GM19240 (cell line): Measurements from ENCODE around the gene BORCS6.
A peak's percentile ranks its signal among the peaks of the same experiment; 100 is the strongest.
"Not testable (repeated sequence)": the region's sequence is repeated elsewhere in the genome, so short reads cannot be mapped to it uniquely, and the experiment has no call there.

ENCODE experiments used
- DNase-seq: peaks from one replicate; pipeline ENCODE4 v3.0.0; 2011; ENCODE audit warnings: low spot score; ENCODE audit not compliant: insufficient read length

The BORCS6 gene

DNA sequence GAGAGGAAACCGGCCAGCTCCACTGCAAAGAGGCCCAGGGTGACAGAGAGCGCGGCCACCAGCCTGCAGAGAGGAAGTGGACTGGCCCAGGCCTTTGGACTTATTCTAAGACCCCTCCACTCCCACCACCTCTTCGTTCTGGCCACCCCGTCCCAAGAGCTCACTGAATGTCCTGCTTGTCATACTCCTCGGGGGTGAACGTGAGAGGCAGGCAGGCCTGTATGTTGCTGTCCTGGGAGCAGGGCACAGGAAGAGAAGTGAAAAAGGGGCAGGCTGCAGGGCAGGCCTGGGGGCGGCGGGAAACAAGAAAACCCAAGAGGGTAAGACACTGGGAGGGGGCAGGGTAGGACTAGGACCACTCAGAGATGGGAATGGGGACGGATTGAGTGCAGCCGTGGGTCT, 14.2 kb downstream of the BORCS6 start:
- no peak for DNase-seq

DNA sequence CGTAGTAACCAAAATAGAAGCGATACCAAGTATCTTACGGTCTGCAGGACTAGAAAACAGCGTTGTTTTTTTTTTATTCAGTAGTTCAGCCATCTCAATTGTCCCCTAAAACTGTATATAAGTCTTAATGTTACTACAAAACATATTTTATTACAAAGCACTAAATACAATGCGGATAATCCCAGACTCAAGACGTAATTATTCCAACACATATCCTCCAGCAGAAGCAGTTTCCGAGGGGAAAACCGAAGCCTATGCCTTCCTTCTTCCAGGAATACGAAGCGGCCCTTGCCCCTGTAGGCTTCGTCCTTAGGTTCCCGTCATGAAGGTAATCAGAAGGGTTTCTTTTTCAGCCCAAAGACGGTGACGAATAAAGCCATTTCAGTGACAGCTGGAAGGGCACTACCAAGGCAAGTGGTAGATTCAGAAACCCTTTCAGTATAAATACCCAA, 16.1 kb downstream of the BORCS6 start:
- no peak for DNase-seq

DNA sequence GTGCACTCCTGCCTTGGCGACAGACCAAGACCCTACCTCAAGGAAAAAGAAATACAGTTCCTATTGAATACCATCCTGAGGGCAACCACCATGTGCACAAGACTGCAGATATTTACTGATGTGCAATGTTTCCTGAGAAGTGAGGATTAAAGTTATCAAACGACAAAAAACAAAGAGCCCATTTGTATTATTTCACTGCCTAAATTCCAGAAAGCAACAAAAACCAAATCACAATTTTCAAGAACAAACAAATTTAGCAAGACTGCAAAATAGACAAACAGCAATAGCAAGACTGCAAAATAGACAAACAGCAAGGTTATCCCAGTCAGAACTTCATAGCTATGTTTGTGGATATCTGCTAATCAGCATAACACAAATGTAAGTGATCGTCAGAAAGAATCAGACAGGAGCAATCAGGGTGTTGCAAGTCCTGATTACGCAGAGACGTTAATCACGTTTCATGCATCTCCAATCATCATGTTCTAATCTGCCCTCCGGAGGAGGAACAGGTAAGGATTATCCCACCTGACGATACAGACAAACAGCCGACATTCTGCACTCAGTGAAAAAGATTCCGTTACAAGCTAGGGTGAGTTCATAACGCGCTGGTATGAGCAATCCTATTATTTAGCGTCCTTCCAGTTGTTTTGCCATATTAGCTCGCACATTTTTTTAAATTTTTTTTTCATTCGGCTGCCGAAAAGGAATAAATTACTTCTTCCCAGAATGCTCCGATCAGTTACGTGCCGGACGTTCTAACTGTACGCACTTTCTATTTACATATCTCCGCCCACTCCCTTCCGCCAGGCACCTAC, 16.7 kb downstream of the BORCS6 start:
- no peak for DNase-seq

DNA sequence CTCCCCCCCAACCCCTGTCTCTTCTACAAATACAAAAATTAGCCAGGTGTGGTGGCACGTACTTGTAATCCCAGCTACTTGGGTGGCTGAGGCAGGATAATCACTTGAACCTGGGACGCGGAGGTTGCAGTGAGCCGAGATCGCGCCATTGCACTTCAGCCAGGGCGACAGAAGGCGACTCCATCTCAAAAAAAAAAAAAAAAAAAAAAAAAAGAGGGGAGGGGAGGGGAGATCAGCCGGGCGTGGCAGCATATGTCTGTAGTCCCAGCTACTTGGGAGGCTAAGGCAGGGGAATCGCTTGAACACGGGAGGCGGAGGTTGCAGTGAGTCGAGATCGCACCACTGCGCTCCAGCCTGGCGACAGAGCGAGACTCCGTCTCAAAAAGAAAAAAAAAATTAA, 19.8 kb downstream of the BORCS6 start:
- DNase-seq, result not testable (repeated sequence)

DNA sequence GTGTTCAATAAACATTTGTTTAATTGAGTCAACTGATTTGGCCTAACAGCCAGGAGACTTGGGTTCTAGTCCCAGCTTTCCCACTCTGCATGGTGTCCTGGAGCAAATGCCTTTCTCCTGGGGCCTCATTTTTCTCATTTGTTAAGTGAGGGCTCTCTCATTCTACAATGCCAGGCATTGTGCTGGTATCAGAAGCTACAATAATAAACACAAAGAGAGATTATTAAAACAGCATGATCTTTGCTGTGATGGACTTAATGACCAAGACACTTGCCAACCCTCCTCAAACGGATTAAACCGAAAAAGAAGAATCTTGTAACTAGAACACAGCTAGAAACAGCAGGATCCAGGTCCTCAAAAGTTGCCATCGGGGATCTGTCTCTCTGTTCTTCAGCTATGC, 22.5 kb downstream of the BORCS6 start:
- DNase-seq, result no peak

DNA sequence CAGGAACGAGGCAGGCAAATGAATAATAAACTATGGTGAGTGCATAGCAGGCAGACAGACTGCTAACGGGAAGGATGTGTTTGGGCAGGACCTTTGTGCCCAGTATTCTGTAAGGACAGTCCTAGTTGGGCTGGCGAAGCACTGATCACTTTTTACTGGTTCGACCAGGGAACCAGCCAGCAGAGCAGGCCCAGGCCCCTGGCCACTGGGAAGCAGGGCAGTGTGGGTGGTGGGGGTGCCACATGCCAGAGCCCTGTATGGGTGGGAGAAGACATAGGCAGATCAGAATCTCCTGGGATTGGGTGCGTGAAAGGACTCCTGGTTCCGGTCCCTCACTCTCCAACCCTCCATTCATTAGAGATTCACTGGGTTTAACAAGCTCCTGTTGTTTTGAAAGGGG, 23.2 kb downstream of the BORCS6 start:
- no peak for DNase-seq

DNA sequence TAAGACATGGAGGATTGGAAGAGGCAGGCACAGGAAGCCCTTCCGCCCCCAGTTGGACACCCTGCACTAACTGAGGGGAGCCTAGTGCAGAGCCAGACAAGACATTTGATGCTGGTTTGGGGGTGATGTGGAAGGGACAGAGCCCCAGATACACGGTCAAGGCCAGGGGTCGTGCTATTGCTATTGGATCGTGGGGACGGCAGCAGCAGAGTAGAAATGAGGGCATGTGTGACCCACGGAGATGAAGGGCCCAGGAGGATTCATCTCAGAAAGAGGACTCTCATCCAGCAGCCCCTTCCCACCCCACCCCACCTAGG, 25.2 kb downstream of the BORCS6 start:
- no peak for DNase-seq

DNA sequence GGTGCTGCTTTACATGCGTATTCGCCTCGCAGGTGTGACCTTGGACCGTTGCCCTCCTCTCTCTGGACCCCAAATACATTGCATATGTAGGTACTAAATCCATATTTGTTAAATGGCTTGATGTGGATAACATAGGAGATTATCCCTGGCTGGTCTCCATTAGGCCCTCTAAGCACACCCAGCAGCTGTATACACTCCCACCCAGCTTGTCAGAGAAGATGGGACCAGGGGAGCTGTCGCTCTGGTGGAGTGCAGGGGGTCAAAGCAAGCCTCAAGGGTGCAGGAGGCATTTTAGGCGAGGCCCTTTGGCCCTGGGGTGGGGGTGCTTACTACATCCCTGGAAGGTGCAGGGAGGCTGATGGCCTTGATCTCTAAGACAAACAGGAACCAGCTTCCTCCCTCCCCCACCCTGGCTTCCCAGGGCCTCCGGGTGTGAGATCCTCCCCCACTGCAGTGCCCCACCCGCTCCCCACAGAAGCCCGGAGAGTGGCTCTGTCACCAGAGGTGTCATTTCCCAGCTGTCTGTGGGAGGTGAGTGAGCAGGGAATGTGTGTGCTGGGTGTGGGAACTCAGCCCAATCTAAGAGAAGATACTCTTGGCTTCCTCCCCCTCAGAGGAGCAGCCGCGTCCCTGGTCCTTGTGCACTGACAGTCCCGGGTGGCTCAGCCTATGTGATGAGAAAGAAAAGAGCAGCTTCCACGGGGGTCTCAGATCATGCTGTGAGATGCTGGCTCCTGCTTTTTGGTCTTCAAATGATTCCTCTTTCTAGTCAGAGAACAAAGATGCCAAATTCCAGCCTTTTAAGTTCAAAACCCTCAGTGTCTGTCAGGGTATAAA, 25.8 kb downstream of the BORCS6 start:
- no peak for DNase-seq

DNA sequence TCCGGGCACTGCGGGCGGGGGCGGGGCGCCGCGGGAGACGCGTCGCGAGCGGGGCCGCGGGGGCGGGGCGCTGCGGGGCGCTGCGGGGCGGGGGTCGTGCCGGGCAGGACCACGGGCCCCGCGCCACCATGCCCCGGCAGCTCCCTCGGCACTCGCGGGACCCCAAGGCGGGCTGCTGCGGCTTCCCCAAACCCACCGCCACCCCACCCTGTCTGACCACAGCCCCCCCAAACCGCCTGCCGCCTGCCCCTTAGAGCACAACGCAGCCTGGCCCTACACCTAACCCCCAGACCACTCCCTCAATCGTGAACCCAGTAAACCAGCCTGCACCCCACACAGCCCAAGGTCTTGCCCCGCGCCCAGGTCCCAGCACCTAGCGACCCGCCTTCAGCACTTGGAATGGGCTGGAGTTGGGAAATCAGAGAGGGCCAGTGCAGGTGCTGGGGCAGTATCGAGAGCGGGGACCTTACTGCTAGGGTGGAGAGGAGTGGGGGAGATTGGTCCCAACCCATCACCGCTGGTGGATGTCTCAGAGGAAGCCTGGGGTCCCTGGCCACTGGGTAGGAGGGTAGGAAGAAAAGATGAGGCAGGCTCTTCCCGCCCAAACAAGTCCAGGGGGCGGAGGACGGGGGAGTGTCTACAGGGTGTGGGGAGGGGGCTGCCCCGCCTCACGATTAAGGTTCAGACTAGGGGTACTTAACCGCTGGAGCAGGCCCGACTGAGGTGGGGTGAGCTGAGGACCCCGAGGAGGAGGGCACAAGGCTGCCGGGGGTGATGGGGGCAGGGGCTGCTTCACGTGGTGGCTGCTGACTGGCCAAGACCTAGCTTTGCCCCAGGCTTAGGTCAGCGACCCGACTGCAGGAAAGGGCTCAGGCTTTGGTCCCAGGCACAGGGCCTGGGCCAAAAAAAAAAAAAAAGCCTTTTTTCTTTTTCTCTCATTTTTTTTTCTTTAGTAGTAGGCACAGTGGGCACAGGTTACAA, 26.7 kb downstream of the BORCS6 start:
- no peak for DNase-seq

DNA sequence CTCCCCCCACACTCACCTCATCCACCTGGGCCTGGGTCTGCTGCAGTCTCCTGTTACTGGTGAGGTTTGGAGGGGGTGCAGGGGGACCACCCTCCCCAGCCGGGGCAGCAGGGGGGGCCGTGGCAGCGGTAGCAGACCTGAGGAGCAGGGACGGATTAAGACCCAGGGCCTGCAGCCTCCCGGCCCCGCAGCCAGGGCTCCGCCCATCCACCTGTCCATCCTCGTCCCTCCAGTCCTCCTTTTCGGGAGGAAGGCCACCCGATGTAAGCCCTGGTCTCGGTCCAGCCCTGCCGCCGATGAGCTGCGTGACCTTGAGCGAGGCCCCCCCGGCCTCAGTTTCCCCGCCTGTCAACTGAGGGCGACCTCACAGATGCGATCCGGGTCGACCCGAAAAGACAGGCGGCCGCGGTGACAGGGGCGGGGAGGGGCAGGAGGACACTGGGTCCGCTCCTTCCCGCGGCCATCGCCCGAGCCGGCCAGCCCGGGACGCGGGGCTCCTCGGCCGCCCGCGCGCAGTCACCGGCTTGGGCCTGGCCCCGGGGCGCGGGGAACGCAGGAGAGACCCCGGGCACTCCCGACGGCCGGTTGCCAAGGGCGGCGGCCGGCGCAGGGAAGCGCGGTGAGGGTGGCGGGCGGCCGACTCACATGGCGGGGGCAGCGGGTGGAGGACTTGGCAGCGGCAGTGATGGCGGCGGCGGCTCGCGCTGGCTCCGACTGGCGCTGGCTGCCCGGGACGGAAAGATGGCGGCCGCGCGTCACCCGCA, 27.6 kb downstream of the BORCS6 start, which contains the start of gene VAMP2:
Gene VAMP2 (minus strand): TSS at position 716 of the 764 bp plus-strand sequence. CDS start 69 bp downstream, at position 647.
- DNase-seq, result no peak

DNA sequence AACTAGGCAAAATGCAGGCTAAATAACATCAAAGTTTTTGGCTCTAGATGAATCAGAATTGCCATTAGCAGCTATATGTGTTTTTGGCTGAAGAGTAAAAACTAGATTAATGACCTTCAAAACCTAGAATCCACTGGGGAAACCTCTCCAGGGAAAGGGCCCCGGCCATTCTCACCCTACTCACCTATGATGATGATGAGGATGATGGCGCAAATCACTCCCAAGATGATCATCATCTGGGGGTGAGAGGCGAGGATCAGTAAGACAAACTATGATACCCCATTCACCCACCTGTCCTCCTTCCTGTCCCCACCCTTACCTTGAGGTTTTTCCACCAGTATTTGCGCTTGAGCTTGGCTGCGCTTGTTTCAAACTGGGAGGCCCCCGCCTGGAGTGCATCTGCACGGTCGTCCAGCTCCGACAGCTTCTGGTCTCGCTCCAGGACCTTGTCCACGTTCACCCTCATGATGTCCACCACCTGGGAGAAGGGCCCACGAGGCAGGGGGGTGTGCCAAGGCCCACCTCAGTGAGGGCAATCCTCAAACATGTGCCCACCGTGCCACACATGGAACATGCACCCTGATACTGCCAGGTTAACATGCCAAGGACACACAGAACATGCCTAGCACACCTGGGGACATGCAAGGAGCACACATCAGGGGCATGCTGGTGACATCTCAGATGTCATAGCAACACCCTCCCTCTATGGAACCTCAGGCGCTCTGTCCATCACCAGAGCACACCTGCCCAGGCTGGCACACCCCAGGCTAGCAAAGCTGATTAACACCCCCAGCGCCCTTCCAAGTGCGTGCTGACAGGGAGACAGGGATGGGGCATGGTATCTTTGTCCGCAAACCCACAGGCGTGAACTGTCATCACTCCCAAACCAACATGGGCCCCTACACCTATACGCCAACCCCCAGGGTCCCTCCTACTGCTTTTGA, 28.4 kb downstream of the BORCS6 start:
- DNase-seq, result no peak

DNA sequence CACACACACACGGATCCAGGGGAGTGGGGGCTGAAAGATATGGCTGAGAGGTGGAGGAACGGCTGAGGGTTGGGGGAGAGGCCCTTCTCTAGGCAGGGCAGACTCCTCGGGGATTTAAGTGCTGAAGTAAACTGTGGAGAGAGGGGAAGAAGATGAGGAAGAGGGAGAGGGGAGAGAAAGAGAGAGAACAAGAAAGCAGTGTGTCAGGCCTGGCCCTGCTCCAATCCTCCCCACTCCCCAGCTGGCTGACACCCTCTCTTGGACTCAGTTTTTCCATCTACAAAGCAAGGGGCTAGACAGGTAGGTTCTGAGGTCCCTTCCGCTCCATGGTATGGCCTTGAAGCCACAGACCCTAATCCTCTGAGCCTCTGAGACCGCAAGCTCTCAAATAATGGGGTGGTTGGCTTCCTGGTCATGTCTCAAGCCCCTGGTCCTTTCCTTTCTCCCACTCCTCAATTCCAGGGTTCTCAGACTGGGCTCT, 29.2 kb downstream of the BORCS6 start:
- DNase-seq, result no peak

DNA sequence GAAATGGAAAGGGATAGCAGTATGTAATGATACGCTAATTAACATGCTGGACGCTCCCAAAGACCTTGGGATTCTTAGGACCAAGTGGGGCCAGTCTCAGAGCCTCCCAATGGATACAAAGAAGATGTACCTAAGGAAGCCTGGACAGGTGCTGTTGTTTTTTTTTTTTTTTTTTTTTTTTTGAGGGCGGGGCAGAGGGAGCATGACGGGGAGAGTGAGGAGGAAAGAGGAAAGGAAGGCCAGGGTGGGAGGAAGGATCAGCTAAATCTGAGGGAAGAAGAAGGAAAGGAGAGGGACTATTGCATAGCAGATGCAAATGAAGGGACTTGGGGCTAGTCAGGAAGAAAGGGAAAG, 29.8 kb downstream of the BORCS6 start:
- DNase-seq, result no peak

DNA sequence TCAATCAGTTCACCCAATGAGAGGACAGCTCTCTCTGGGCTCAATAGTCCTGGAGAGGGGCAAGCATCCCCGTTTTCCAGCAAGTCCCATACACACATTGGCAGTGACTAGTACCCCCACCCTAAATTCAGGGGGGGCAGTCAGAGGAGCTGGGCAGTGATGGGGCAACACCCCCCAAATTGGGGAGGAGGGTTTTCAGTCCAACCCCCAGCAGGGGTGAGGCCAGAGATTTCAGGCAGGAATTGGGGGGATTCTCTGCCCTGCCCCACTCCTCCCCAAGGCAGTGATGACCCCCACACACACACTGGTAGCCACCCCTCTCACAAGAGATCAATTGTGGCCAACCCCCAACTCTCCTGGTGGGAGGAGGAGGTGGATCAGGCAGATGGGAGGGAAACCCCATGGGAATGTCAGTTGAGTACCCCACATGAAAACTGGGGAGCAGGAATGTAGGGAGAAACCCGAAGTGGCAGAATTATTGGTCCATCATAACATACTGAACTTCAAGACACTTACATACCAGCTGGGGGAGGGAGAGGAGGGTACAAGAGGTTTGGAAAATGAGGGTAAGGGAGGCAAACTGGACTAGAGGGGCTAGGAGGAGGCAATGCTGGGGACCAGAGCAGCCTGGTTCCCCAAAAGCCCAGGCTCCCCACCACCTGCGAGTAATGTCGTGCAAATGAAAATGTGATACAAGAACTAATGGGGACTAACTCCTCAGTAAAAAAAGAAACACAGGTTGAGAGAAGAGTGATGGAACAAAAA, 30.3 kb downstream of the BORCS6 start:
- no peak for DNase-seq

DNA sequence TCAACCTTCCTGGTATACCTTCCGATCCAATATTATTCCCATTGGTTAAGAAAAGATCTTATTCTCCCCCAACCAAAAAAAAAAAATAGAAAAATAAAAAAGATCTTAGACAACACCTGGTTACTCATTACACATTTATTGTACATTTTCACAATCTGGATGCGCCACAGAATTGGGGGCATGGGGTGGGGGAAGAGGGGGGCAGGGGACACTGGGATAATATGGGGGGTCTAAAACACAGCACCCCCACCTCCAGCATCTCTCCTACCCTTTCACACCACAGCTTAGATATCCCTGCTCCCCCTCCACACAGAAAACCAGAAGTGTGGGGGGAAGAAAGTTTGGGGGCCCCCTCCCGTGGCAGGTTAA, 31.0 kb downstream of the BORCS6 start:
- no peak for DNase-seq

DNA sequence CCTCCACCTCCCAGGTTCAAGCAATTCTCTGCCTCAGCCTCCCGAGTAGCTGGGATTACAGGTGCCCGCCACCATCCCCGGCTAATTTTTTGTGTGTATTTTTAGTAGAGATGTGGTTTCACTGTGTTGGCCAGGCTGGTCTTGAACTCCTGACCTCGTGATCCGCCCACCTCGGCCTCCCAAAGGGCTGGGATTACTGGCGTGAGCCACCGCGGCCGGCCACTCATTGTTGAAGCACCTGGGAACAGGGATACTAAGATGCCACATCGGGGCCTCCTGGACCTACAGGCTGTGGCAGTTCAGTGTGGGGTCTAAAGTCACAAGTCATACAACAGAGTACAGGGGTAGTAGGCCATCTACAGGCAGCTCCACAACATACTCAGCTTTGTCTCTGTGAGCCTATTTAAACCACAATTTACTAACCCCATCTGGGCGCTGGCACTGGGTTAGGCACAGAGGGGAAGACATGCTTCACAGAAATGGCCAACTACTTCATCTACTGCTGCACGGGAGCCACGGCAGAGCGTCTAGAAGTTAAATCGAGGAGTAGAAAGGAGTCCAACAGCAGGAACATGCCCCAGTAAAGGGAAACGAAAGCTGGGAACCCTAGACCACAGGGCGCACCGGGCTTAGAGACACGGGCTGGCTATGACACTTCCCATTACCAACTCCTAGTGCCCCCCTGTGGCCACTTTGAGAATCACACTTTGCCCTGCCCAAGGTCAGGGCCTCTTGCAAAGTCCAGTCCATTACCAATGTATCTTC, 31.5 kb downstream of the BORCS6 start:
- peak; percentile 86 for DNase-seq

DNA sequence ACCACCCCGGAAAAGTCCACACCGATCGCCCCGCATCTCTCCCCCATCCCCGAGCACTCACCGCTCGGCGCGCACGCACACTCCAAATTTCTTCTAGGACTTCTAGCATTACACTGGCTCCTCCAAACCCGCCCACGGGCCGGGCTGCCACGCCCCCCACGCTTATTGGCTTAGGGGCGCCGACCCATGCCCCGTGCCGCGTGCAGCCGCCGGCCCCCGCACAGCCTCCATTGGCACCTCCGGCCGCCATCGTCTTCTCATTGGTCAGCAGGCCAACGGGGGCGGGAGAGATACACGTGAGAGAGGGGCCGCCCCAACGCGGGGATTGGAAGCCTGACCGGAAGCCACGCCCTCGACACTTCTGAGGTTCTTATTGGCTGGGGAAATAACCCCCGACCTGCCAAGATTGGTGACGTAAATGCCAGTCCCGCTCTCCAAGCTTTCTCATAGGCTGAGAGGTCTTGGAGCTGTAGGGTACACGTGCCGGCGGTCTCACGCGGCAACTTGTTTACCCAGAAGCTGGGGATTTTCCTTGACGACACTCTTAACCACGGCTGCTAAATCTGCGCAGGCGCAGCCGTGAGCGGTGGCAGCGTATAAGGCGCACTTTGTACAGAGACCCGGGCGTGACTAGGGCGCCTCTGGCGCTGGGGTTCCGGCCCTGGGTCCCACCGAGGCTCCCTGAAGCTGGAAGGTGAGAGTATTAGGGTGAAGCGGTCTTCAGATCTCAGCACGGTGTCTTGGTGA, 33.6 kb downstream of the BORCS6 start:
- peak; percentile 95 for DNase-seq

DNA sequence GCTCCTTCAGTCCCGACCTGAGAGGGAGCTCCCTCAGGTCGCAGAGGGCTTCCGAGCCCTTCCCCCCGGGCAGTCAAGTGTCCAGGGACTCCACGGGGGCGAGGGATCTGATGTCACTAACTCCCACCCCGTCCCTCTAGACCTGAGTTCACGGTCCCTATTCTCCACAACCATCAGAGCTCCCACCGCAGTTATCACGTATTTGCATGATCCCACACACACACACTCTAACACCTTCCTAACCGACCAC, 34.1 kb downstream of the BORCS6 start:
- DNase-seq, result no peak
